GM19193 (cell line): ENCODE data around the gene MGAT5.

Experiments used
- POLR2A ChIP-seq: IDR thresholded peaks from 4 replicates; pipeline ENCODE4 v1.6.1; 2011; ENCODE audit not compliant: insufficient read depth, insufficient read length; ENCODE audit errors: extremely low read depth

The MGAT5 gene

DNA sequence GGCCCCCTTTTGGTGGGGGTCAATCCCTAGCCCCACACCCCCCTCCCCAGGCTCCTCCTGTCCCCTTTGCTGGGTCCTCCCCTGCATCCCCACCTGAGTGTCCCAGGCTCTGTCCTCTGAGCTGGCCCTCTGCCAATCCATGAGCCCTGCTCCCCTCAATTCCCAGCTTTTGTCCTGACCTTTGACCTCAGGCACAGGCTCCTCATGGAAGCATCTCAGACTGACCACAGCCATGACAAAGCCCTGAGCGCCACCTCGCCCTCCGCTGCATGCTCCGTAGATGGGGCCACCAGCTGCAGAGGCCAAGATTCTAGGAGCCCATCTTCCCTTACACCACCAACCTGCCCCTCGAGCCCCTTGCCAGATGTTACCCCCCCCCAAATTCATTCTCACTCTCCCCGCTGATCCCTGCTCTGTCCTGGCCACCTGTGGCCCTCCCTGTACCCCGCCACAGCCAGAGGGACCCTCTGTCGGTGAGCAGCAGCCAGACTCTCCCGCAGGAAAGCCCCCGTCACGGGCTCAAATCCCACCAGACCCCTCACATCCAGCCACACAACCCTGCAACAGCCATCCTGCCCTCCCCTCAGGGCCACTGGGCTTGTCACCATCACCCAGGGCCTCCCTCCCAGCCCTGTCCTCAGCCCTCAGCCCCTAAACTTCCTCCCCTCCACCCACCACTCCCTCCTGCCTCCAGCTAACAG is 206.0 kb downstream of the MGAT5 start:
- no peak for TF ChIP-seq POLR2A

DNA sequence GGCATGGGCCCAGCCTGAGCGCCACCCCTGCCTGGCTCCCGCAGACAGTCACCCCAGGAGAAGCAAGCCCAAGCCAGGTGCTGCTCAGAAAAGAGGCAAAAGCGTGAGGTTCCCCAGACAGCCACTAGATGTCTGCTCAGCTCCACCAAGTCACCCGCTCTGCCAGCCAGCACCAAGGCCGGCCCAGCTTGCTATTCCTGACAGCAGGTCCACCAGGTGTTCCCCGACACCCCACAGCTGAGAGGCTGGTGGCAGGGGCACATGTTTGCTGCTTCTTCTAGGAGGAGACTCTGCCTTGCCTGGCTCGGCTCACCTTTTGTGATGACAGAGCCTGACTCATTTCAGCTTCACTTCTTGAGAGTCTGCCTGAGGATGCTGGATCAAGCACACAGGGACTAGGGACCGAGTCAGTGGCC is 206.7 kb downstream of the MGAT5 start:
- TF ChIP-seq POLR2A, result no peak

DNA sequence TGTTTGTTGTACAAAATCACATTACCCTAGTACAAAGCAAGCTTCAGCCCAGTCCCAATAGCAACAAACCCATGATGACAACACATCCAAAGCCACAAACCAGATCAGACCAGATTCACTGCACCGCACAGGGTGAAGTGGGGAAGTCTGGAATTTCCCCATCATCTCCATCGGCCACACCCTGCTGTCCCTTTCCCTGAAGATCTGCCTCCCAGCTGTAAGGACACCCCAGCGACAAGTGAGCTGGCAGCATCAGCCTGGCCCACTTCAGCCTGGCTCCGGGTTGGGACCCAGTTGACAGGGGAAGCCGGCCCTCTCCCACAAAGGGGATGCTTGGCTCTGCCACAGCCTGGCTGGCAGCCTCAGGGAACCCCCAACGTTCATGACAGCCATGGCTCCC is 207.6 kb downstream of the MGAT5 start:
- no peak for TF ChIP-seq POLR2A

DNA sequence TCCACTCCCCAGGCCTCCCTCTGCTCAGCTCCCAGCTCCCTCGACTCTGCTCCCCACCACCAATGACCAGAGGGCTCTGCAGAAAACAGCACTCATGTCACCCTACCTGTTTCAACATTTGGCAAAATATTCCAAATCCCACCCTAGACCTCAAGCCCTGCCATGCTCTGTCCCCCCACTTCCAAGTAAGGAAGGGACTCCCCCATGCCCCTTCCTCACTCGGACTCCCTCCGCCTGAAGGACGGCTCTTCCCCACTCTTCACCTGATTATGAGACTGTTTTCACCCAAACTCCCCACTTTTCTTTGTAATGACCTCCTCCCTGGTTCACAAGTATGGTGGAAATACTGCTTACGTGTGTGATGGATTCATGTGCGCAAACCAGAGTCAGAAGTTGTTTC is 208.4 kb downstream of the MGAT5 start:
- no peak for TF ChIP-seq POLR2A

DNA sequence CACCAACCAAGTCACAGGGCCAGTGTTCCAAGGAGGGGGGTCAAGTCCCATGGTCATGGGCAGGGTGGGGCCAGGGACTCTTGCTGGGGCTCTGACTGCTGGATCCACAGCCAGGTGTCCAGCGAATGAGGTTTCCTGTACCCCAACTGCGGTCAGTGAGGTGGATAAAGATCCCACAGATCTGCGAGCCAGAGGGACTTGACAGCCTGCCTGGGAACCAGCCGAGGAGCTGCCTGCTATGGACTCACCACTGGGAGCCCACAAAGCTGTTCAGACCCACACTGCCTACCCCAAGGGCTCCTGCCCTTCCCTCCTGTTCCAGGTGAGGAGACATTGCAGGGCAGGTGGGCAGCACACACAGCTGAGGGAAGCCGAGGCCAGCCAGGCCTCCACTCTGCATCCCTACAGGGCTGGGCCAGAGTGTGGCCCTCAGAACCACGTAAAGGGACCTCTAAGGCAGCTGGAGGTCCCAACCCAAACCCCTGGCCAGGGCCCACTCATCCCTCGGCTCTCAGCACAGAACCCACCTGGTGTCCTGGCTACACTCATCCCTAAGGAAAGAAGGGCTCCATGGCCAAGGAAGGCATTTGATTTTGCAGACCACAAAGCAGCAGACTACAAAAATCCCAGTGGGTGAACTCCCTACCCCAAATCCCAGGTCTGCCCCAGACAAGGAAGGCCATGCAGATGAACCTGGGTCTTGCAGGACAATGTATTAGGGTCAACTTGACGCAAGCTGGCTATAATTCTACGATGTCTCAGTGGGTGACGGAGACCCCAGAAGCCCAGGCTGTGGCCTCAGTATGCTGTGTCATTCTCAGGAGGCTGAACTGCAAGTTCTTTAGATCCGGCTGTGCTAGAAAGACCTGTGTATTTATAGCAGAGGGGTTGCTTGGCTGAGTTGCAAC is 209.2 kb downstream of the MGAT5 start:
- no peak for TF ChIP-seq POLR2A

DNA sequence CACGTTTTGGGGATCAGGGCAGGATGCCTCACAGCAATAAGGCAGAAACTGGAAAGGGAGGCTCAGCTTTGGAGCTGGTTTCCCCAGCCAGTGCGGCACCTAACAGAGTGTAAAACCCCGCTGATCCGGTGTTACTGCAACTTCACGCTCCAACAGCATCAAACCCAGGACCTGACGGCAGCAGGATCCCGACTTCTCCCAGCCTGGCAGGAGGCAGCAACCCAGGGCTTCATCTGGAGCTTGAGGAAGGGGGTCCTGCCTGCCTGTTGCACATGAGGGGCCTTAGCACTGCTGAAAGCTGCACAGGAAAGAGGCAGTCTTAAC is 209.8 kb downstream of the MGAT5 start:
- no peak for TF ChIP-seq POLR2A

DNA sequence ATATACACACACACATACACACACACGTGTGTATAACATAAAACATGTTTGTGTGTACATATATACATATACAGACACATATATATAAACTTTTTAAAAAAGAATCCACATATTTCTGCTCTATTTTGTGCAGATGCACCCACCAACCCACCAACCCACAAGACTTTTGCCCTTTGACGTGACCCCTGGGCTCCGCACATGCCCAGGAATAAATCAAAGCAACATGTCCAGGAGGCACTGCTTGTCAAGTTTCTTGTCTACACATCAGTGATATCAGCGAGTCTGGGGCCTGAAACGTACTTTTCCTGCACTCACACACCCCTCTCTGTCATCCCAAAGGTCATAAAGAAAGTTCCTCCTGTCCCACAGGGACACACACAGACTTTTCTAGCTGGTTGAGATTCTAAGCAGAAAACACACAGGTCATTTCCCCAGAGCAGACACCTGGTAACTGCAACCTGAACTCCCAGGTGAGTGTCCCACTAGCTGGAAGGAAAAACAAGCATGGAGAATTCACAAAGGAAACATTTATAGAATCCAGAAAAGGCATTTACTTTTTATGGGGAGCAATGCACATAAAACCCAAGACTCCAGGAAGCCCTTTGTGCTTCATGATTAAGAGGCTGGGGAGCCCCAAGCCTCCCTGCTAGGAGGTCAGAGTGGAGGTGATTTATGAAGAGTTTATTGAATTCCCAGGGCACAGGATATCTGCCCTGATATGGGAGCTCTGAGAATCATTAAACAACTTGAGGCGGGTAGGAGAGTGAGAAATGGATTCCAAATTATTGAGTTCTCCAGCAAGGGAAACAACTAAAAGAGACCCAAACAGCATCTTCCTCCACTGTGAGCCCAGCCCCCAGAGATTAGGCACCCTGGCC is 211.6 kb downstream of the MGAT5 start:
- TF ChIP-seq POLR2A, result no peak

DNA sequence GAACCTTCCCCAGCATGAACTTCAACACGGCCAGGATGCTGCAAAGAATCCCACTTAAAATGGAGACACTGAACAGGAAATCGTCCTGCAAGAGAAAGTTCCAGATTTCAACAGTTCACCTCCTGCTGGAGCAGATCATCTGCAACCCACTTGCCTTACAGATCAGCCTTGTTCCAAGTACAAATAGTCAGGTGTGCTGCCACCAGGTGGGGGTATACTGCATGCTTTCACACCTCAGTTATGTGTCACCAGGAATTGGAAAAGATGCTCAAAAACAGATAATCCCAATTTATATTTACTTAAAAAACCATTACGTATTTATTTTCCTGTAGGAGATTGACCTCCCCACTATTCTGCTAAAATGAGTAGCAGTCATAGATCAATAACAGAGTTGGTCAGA is 212.3 kb downstream of the MGAT5 start:
- no peak for TF ChIP-seq POLR2A

DNA sequence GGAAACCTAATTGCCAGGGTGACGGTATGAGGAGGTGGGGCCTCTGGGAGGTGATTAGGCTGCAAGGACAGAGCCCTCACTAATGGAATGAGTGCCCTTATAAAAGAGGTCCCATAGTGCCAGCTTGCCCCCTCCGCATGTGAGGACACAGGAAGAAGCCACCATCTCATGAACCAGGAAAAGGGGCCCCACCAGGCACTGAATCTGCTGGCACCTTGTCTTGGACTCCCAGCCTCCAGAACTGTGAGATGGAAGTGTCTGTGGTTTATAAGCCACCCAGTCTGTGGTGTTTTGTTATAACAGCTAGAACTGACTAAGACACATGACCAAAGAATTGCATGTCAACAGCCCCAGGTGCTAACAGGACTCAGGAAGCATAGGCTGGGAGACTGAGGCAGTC is 214.3 kb downstream of the MGAT5 start:
- TF ChIP-seq POLR2A, result no peak

DNA sequence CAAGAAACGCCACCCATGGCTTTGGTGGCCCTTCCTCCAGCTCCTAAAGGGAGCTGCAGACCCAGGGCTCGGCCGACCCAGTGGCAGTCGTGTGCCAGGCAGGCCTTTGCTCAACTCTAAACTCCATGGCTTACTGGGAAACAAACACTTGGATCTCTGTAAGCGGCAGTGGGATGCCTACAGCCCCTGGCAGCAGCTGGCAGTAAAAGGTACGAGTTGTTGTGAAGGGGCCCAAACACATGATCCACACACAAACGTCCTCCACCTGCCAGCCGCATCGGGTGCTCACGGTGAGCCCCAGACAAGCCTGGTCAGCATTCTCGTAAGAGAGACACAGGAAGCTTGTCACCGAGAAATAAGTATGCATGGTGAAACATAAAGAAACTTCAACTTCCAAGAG is 214.9 kb downstream of the MGAT5 start:
- no peak for TF ChIP-seq POLR2A

DNA sequence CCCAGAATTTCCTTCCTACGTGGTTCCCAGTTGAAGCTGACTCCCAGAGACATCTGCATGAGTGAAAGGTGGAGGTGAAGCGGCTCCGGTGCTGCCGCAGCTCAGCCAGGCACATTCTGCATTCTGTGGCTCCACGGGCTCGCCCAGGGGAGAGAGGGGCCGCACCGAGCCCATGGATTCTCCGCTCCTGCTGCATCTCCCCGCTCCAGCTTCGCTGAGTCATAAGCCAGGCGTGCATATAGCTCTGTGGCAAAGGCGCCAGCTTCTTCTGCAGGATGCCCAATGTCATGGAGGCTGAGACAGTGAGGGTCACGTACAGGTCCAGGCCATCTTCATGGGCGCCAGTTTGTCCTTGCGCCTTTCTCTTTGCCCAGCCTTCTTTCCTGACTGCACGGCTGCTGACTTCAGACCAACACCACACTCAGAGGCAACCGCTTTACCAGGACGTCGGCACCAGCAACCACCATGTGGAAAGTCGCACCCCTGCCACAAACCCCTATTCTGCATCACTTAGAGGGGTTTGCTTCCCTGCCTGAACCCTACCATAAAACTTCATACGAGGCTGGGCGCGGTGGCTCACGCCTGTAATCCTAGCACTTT is 215.7 kb downstream of the MGAT5 start:
- TF ChIP-seq POLR2A, result no peak

DNA sequence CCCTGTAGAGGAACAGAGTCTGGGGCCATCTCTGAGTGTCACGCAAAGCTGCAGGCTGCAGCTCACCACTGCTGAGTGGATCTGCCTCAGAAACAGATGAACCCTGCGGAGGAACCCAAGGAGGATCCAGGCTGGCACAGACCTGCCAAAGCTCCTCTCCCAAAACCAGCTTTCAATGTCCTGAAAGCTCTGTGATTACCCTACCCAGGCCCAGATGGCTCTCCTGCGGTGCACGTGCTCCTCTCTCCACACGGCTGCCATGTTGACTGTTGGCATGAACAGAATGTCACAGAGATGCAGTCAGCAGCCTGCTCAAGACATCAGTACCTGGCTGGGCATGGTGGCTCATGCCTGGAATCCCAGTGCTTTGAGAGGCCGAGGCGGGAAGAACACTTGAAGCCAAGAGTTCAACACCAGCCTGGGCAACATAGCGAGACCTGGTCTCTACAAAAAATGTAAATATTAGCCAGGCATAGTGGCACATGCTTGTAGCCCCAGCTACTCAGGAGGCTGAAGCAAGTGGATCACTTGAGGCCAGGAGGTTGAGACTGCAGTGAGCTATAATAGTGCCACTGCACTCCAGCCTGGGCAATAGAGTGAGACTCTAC is 216.8 kb downstream of the MGAT5 start:
- TF ChIP-seq POLR2A, result no peak

DNA sequence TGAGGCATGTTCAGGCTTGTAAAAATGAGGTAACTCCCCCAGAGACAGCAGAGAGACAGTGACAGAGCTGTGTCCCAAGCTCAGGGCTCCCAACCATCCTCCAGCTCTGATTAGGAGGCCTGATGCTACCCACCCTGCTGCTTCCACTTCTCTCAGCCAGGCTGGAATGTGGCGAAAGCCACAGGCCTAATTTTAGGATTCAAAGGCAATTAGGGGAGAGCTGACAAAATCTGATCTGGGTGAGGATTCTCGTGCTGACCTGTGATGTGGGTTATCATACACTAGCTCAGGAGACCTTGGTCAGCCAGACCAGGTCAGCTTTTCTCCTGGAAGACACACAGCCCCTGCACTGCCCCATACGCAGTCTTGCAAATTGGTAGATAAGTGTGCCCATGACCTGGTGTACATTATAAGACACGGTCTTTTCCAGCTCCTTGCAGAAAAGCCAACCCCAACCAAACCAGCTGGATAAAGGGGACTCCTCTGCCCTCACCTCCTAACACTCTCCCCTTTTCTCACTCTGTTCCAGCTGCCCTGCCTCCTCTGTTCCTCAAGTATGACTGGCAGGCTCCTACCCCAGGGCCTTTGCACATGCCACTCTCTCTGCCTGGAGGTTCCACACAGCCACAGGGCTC is 225.9 kb downstream of the MGAT5 start:
- TF ChIP-seq POLR2A, result no peak

DNA sequence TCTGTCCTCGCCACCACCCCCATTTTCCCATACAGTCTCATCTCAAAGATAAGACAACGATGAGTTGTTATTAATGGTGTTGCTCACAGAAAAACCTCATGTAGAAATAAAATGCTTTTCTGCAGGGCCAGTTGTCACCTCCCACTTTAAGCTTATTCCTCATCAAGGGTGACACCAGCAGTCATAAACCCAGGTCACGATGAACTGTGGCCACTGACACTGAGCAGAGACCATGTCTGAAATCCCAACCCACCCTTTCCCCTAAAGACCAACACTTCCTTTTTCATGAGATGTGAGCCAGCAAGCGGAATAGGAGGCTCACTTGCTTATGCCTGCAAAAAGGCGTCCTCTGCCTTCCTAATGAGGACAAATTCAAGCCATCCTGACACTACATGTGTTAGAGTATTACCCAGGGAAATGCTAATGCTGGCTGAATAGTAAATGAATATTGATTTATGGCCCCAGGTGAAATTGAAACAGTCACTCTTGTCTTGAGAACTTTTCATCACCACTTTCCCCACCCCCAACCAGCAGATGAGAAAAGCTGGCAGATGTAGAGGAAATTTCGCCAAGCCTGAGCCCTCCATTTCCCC is 228.4 kb downstream of the MGAT5 start:
- no peak for TF ChIP-seq POLR2A

DNA sequence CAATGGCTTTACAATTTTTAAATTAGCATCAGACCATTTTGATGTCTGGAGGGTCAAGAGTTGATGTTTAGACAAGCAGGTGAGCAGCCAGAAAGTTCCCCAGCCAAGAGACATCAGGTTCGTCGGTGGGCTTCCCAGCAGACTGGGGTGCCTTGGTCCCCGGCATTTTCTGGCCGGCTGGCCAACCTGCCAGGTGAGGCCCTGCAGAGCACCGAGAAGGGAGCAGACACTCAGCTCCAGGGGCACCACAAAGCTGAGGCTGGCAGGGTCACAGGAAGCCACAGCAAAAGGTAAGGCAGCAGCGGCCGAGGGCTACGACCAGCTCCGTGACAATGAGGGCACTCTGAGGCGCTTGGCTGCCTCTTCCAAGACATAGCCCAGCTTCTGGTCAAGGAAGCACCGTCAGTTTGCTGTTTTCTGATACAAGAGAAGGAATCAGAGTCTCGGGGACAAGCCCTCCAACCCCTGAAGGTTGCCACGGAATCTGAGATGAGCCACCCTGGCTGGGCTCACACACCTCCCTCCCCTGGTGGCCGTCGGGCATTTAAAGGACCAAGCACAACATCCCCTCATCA is 229.0 kb downstream of the MGAT5 start:
- TF ChIP-seq POLR2A, result no peak
